Fibroblast of mammary gland (primary cell): ENCODE results near the gene KIF20B.

Experiments used
- DNase-seq: peaks from one replicate; pipeline ENCODE4 v3.0.0-alpha.2; 2010; ENCODE audit warnings: low read depth
- H3K4me3 ChIP-seq: 2 replicates; pipeline ENCODE4 v1.5.1; 2011; ENCODE audit warnings: low read depth, mild to moderate bottlenecking, low read length, moderate library complexity; ENCODE audit not compliant: control insufficient read depth
- TF ChIP-seq, protein P1 (sequence below): conservative IDR thresholded peaks from 2 replicates; pipeline ENCODE4 v1.5.1; 2011; ENCODE audit warnings: low read depth, low read length, inconsistent platforms; ENCODE audit not compliant: control insufficient read depth, insufficient read depth

KIF20B gene

DNA sequence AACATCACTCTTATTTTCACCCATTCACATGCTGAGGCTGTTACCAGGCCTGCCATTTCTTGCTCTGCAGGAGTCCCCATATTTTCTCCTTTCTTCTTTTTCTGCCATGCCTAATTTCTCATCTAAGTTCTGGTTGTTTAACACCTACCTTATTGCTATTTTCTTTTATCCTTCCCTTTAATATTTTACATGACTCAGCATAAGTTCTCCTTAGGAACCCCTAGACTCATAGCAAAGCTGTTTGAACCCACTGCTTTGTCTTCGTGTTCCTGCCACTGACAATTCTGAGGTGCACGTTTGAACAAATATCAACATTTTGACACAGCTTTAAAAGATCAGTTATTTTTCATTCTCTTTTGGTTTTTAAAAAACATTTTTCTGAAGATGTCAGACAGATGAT is 98.2 kb downstream of the KIF20B start:
- TF ChIP-seq, protein P1, sequence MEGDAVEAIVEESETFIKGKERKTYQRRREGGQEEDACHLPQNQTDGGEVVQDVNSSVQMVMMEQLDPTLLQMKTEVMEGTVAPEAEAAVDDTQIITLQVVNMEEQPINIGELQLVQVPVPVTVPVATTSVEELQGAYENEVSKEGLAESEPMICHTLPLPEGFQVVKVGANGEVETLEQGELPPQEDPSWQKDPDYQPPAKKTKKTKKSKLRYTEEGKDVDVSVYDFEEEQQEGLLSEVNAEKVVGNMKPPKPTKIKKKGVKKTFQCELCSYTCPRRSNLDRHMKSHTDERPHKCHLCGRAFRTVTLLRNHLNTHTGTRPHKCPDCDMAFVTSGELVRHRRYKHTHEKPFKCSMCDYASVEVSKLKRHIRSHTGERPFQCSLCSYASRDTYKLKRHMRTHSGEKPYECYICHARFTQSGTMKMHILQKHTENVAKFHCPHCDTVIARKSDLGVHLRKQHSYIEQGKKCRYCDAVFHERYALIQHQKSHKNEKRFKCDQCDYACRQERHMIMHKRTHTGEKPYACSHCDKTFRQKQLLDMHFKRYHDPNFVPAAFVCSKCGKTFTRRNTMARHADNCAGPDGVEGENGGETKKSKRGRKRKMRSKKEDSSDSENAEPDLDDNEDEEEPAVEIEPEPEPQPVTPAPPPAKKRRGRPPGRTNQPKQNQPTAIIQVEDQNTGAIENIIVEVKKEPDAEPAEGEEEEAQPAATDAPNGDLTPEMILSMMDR, result no peak
- DNase-seq, result no peak
- no peak overlapping the region for H3K4me3 ChIP-seq

DNA sequence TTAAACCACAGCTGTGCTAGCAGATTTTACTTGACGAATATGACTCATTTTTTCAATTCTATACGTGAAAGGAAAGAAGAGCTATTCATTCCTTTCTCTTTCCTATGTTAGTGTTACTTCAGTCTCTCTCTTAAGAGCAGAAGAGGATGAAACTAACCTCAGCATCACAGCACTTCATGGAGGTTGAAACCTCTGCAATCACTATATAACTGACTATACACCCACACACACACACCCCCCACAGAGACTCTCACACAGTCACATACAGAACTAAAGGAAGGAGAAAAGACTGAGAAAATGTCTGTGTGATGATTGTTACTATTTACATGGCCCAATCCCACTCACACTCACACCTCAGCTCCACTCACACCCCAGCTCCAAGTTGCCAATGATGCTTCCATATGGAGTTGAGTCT is 104.2 kb downstream of the KIF20B start:
- no peak for DNase-seq
- no peak overlapping the region for H3K4me3 ChIP-seq
- TF ChIP-seq, protein P1, result no peak

DNA sequence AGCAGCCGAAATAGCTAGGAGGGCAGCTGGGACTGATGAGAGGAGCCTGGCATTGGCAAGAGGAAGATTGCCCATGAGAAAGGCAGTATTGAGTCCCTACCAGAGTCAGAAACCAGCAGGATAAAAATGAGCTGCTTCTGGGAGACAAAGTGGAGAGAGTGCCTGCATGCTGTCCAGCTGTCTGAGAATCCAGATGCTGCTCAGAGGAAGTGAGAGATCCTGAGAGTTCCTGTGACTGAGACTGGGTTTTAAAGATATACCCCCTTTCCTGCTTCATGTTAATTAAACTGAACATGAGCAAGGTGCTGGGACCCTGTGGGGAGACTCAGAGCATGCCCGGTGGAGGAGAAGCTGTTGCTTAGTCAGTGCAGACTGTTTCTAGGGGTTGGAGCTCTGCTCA is 107.5 kb downstream of the KIF20B start:
- no peak overlapping the region for H3K4me3 ChIP-seq
- no peak for DNase-seq
- TF ChIP-seq, protein P1, result no peak

DNA sequence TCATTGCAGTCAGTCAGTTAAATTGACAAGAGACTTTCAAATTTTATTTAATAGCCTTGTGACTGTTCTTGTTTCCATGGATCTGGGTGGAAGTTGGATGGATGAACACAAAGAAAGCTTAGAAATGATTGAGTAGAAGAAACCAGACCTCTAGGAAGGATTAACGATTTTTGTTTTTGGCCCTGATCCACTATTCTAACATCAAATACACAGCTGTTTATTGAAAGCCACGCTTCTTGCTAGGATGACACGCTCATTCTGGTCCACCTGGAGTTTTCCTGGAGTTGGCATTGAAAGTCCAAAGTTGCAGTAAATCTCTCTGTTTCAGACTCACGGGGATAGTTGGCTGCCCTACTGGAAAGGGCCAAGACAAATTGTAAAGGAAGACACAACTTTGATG is 108.4 kb downstream of the KIF20B start:
- no peak overlapping the region for H3K4me3 ChIP-seq
- no peak for DNase-seq
- TF ChIP-seq, protein P1, result no peak

DNA sequence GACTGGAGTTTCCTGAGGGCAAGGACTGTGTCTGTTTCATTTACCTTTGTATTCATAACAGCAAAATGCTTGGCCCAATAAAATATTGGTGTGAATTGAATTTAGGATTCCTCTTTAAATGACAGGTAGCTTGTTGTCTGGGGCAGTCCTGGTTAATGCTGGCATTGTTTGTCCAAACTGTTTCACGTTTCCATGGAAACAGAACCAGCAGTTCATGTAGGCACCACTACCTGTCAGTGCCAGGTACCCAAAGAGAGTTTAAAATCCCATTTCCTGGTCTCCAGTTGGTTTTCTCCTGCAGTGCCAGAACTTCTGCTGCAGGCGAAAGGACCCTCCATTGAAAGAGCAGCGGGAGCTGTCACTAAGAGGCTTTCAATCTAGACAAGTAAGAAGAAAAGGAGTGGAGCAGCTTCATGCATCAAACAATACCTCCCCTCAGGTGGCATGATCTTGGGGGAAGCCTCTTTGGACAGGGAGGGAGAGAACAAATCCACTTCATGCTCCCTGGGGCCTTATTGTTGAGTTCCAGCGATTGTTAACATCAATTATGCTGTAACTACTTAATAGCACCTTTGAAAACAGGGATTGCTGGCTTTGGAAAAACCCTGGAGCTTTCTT is 109.6 kb downstream of the KIF20B start:
- no peak for DNase-seq
- H3K4me3 ChIP-seq, result no peak overlapping the region
- TF ChIP-seq, protein P1, result no peak

DNA sequence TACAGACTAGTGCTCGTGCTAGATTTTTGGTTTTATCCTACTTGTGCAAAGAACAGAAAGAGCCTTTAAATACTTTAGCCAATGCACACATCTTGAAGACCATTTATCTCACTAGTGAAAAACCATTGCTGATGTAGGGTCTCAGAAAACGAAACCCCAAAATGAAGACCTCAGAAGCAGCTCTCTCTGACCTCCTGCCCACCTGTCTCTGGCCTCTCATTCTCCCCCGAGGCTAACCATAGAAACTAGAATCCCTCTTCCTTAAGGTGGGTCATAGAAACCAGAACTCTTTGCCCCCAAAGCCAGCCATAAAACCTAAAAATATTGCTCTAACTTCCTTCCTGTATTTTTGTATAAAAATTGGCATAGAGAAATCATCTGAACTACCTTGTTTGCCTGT is 112.2 kb downstream of the KIF20B start:
- TF ChIP-seq, protein P1, result no peak
- no peak for DNase-seq
- H3K4me3 ChIP-seq, result no peak overlapping the region

DNA sequence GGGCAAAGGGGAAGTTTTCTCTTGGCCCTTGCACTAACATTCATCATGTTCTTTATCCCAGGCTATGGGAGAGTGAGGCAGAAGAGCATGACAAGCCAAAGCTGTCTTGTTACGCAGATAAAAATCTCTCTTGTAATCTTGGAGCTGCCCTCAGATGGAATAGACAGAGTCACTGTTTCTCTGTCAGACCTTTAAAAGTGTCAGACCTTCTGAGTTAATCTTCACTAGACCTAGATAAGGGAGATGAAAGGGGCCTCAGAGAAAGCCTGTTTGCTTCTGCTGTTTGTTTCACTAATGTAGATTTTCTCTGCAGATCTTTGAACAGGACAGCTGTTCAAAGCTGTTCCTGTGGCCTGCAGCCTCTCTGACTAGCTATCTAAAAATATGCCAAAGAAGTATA is 112.9 kb downstream of the KIF20B start:
- DNase-seq, result no peak
- no peak overlapping the region for H3K4me3 ChIP-seq
- TF ChIP-seq, protein P1, result no peak
